ENCODE data around the gene SLC25A33. TPM values are rescaled to one million over a fixed set of nuclear protein-coding genes. Genes with fewer than 3 reads are reported as not detected.

Gene SLC25A33
- polyA plus RNA-seq, 2 of the 4 experiments (the other 2 are of a cell fraction), result 3.1 to 4.9 TPM

DNA sequence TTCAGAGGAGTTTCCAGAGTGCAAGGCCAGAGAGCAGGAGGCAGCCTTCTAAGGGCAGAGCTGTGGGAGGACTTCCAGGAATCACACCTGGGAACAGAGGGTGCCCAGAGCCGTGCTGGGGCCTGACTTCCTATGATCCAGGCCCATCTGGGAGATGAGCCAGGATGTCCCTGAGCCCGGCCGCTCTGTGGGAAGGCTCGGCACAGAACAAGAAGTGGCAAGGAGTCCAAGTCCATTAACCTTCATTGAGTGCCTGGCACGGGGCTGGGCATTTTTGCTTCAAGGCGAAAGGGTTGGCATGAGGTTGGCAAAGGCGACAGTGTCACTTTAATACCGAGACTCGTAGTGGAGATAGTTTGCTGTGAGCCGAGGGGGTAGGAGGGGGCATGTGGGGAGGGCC, 67.7 kb downstream of the SLC25A33 start:
- POLR2A ChIA-PET, result no interaction called here
- 96% methylated on average over 5 of the region's 10 CpGs for WGBS (ENCODE audit: missing lambda C conversion rate)
- Histone ChIP-seq H3K9me3 (no peaks in the 10 kb centered on the region), H3K27ac (no peak overlapping the region), H3K4me2 (no peak overlapping the region), H3K4me3 (no peak overlapping the region), H3K4me1 (no peaks in the 10 kb centered on the region)
- FAIRE-seq, result no peak
- no peak for ATAC-seq
- DNase-seq (ENCODE audit: low read depth in 1 of 2, low spot score in 1 of 2), result no peak
- CTCF ChIA-PET, result interaction anchor here (1.5 kb wide), 1 partner anchor 9 kb away, joined by 6 read pairs; no protein-coding TSS in a partner anchor
- TF ChIP-seq ESRRA (IDR thresholded peaks at IDR 0.05; ENCODE audit: borderline replicate concordance, low read length), result no peak
- TF ChIP-seq RFX5 (IDR thresholded peaks at IDR 0.05), result no peak
- TF ChIP-seq, protein P1, sequence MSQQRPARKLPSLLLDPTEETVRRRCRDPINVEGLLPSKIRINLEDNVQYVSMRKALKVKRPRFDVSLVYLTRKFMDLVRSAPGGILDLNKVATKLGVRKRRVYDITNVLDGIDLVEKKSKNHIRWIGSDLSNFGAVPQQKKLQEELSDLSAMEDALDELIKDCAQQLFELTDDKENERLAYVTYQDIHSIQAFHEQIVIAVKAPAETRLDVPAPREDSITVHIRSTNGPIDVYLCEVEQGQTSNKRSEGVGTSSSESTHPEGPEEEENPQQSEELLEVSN (IDR thresholded peaks at IDR 0.05; ENCODE audit: borderline replicate concordance, low read depth), result no peak
- TF ChIP-seq ZC3H11A (IDR thresholded peaks at IDR 0.05), result no peak
- TF ChIP-seq EP300 (IDR thresholded peaks at IDR 0.05), result no peak
- no peak for TF ChIP-seq CBX2 (IDR thresholded peaks at IDR 0.05; ENCODE audit: borderline replicate concordance, low read depth)
- no peak for TF ChIP-seq ZSCAN20 (CRISPR knock-in tag; IDR thresholded peaks at IDR 0.05)
- no peak for TF ChIP-seq RCOR1 (IDR thresholded peaks at IDR 0.05; ENCODE audit: low read depth, low read length)
- TF ChIP-seq CHD2 (IDR thresholded peaks at IDR 0.05; ENCODE audit: low read length, partially characterized antibody), result no peak
- no peak for TF ChIP-seq PHF8 (IDR thresholded peaks at IDR 0.05; ENCODE audit: borderline replicate concordance, low read depth)
- no peak for TF ChIP-seq RAD21 (conservative IDR thresholded peaks at IDR 0.05 in 1 of 2, IDR thresholded peaks at IDR 0.05 in 1 of 2)
- TF ChIP-seq MAZ (IDR thresholded peaks at IDR 0.05; ENCODE audit: borderline replicate concordance, low read depth, low read length), result no peak
- no peak for TF ChIP-seq ZFP36 (IDR thresholded peaks at IDR 0.05; ENCODE audit: borderline replicate concordance, partially characterized antibody)
- no peak for TF ChIP-seq CEBPB (IDR thresholded peaks at IDR 0.05)
- TF ChIP-seq EHF (CRISPR knock-in tag; IDR thresholded peaks at IDR 0.05), result no peak
- TF ChIP-seq JUNB (IDR thresholded peaks at IDR 0.05), result no peak
- TF ChIP-seq CBX8 (IDR thresholded peaks at IDR 0.05), result no peak
- no peak for TF ChIP-seq HOXB13 (CRISPR knock-in tag; IDR thresholded peaks at IDR 0.05; ENCODE audit: low read depth)
- TF ChIP-seq RARB (CRISPR knock-in tag; IDR thresholded peaks at IDR 0.05), result no peak
- no peak for TF ChIP-seq HOXB5 (CRISPR knock-in tag; IDR thresholded peaks at IDR 0.05)

DNA sequence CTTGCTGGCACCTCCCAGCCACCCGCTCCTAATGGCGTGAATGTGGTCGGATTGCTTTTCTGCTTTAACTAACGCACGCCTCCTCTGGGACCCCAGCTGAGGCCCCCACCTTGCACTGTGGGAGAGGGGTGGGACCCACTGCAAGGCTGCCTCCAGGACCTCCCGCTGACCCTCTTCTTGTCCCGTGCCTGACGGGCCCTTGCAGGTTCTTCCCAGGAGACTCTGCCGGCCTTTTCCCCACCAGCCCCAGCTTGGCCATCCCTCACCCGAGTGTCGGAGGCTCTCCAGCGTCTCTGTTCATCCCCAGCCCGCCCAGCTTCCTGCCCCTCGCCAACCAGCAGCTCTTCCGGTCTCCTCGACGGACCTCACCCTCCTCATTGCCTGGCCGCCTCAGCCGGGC, 68.1 kb downstream of the SLC25A33 start:
- 89% methylated on average over 13 of the region's 19 CpGs for WGBS (ENCODE audit: missing lambda C conversion rate)

DNA sequence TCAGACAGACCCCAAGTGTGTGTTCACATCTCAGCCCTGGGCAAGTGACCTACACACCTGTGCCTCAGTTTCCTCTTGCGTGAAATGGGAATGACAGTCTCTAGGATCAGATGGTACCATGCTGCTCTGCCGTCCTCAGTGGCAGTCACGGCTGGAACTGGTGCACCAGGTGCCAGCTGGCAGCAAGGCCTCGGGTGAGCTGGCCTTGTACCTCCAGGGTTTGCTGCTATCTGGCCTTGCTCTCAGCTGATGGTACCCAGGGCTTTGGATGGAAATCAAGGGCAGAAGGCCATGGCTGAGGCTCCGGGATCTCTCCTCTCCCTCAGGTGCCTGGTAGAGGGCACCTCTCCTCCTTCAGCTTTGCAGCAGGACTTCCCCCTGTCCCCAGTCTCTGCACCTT, 70.7 kb downstream of the SLC25A33 start:
- Histone ChIP-seq H3K4me1 (no peaks in the 10 kb centered on the region), H3K27ac (no peak overlapping the region), H3K9me3 (no peaks in the 10 kb centered on the region), H3K4me2 (no peak overlapping the region), H3K4me3 (no peak overlapping the region)
- no peak for FAIRE-seq
- 89% methylated on average over 4 of the region's 5 CpGs for WGBS (ENCODE audit: missing lambda C conversion rate)
- no peak for DNase-seq (ENCODE audit: low read depth in 1 of 2, low spot score in 1 of 2)
- CTCF ChIA-PET, result interaction anchor here (1.2 kb wide), 1 partner anchor 713 kb away, joined by 3 read pairs; no protein-coding TSS in a partner anchor
- no peak for ATAC-seq
- POLR2A ChIA-PET, result no interaction called here
- no peak for TF ChIP-seq ESRRA (IDR thresholded peaks at IDR 0.05; ENCODE audit: borderline replicate concordance, low read length)
- TF ChIP-seq KDM1A (IDR thresholded peaks at IDR 0.05; ENCODE audit: low read depth), result no peak
- TF ChIP-seq, protein P2, sequence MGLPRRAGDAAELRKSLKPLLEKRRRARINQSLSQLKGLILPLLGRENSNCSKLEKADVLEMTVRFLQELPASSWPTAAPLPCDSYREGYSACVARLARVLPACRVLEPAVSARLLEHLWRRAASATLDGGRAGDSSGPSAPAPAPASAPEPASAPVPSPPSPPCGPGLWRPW (IDR thresholded peaks at IDR 0.05), result no peak
- TF ChIP-seq JUN (IDR thresholded peaks at IDR 0.05), result no peak
- no peak for TF ChIP-seq SMC3 (IDR thresholded peaks at IDR 0.05)
- TF ChIP-seq RFX5 (IDR thresholded peaks at IDR 0.05), result no peak
- TF ChIP-seq NPAS2 (CRISPR knock-in tag; IDR thresholded peaks at IDR 0.05; ENCODE audit: borderline replicate concordance), result no peak
- TF ChIP-seq EP300 (IDR thresholded peaks at IDR 0.05), result no peak
- TF ChIP-seq HOXB13 (CRISPR knock-in tag; IDR thresholded peaks at IDR 0.05; ENCODE audit: low read depth), result no peak
- TF ChIP-seq MYC (IDR thresholded peaks at IDR 0.05; ENCODE audit: borderline replicate concordance, low read length), result no peak
- TF ChIP-seq, protein P3, sequence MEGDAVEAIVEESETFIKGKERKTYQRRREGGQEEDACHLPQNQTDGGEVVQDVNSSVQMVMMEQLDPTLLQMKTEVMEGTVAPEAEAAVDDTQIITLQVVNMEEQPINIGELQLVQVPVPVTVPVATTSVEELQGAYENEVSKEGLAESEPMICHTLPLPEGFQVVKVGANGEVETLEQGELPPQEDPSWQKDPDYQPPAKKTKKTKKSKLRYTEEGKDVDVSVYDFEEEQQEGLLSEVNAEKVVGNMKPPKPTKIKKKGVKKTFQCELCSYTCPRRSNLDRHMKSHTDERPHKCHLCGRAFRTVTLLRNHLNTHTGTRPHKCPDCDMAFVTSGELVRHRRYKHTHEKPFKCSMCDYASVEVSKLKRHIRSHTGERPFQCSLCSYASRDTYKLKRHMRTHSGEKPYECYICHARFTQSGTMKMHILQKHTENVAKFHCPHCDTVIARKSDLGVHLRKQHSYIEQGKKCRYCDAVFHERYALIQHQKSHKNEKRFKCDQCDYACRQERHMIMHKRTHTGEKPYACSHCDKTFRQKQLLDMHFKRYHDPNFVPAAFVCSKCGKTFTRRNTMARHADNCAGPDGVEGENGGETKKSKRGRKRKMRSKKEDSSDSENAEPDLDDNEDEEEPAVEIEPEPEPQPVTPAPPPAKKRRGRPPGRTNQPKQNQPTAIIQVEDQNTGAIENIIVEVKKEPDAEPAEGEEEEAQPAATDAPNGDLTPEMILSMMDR (IDR thresholded peaks at IDR 0.05), result no peak
- no peak for TF ChIP-seq RCOR1 (IDR thresholded peaks at IDR 0.05; ENCODE audit: low read depth, low read length)
- TF ChIP-seq MAZ (IDR thresholded peaks at IDR 0.05; ENCODE audit: borderline replicate concordance, low read depth, low read length), result no peak
- TF ChIP-seq EHMT2 (IDR thresholded peaks at IDR 0.05; ENCODE audit: low read depth), result no peak

More for the DNA sequence above, 68.1 kb downstream of the SLC25A33 start:
- ATAC-seq, result no peak
- Histone ChIP-seq H3K4me1 (no peaks in the 10 kb centered on the region), H3K9me3 (no peaks in the 10 kb centered on the region), H3K4me3 (no peak overlapping the region), H3K4me2 (no peak overlapping the region), H3K27ac (no peak overlapping the region)
- POLR2A ChIA-PET, result no interaction called here
- no peak for FAIRE-seq
- TF ChIP-seq RFX5 (IDR thresholded peaks at IDR 0.05), result no peak
- CTCF ChIA-PET, result interaction anchor here (1.5 kb wide), 1 partner anchor 9 kb away, joined by 6 read pairs; no protein-coding TSS in a partner anchor
- DNase-seq (ENCODE audit: low read depth in 1 of 2, low spot score in 1 of 2), result no peak

All from A549 (cell line).